HEK293 (cell line): ENCODE measurements around the gene APOL1.

Source experiments
- CTCF ChIP-seq: fragments of 450-650 bp; formaldehyde crosslinking; IDR thresholded peaks from 2 replicates; pipeline ENCODE4 v1.5.1; 2016; ENCODE audit warnings: missing biosample characterization, missing genetic modification characterization
- KLF1 ChIP-seq: fragments of 450-650 bp; formaldehyde crosslinking; IDR thresholded peaks from 2 replicates; pipeline ENCODE4 v1.5.1; 2016; ENCODE audit warnings: missing biosample characterization, missing genetic modification characterization
- ZBTB1 ChIP-seq: fragments of 450-650 bp; formaldehyde crosslinking; IDR thresholded peaks from 2 replicates; pipeline ENCODE4 v1.5.1; 2016; ENCODE audit warnings: missing biosample characterization, missing genetic modification characterization
- ZNF26 ChIP-seq: fragments of 450-650 bp; formaldehyde crosslinking; IDR thresholded peaks from 2 replicates; pipeline ENCODE4 v1.5.1; 2016; ENCODE audit warnings: missing biosample characterization, missing genetic modification characterization
- ZNF266 ChIP-seq: fragments of 450-650 bp; formaldehyde crosslinking; IDR thresholded peaks from 2 replicates; pipeline ENCODE4 v1.5.1; 2016; ENCODE audit warnings: missing biosample characterization, missing genetic modification characterization, low read depth
- ZNF449 ChIP-seq: fragments of 450-650 bp; formaldehyde crosslinking; IDR thresholded peaks from 2 replicates; pipeline ENCODE4 v1.5.1; 2017; ENCODE audit warnings: missing biosample characterization, mild to moderate bottlenecking, missing genetic modification characterization, moderate library complexity
- ZSCAN30 ChIP-seq: fragments of 450-650 bp; IDR thresholded peaks from 2 replicates; pipeline ENCODE4 v1.5.1; 2018; ENCODE audit warnings: missing biosample characterization, mild to moderate bottlenecking, missing genetic modification characterization, moderate library complexity

GRCh38 chr22:36234919-36235318 is 18.0 kb upstream of the APOL1 start:
- TF ChIP-seq ZSCAN30 (tag by site-specific recombination) (no peak), ZNF449 (tag by site-specific recombination) (no peak), CTCF (tag by site-specific recombination) (no peak), ZBTB1 (tag by site-specific recombination) (no peak), KLF1 (tag by site-specific recombination) (no peak), ZNF26 (tag by site-specific recombination) (no peak), ZNF266 (tag by site-specific recombination) (no peak)
